GM18505 (cell line): ENCODE results near the gene IDH1.
"Not testable (repeated sequence)": the region's sequence is repeated elsewhere in the genome, so short reads cannot be mapped to it uniquely, and the experiment has no call there.

Experiments used
- ATAC-seq: cut with Tn5 transposase; IDR thresholded peaks from one replicate; pipeline ENCODE4 v1.9.1; 2021; ENCODE audit not compliant: unreplicated experiment
- POLR2A ChIP-seq: IDR thresholded peaks from 4 replicates; pipeline ENCODE4 v1.6.1; 2011; ENCODE audit warnings: borderline replicate concordance; ENCODE audit not compliant: insufficient read depth, insufficient read length; ENCODE audit errors: extremely low read depth

IDH1 gene

GRCh38 chr2:208224802-208225201, 30.1 kb downstream of the IDH1 start:
- no peak for TF ChIP-seq POLR2A
- no peak for ATAC-seq

- TF ChIP-seq POLR2A, result no peak
- ATAC-seq, result no peak
Observed at GRCh38 chr2:208222351-208222750, 32.5 kb downstream of the IDH1 start.

DNA sequence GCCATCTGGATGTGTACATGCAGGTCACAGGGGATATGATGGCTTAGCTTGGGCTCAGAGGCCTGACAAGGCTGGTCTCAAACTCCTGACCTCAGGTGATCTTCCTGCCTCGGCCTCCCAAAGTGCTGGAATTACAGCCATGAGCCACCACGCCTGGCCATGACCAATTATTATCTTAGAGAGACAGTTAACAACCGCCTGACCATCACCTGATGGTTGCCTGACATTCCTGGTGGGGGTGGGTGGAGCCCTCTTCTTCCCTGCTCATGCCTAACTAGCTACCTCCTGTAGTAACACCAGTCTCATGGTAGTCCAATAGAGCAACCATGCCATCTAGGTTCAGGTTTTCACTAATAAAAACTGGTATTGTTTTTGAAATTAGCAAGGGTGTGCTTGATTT, 33.0 kb downstream of the IDH1 start:
- ATAC-seq, result not testable (repeated sequence)

DNA sequence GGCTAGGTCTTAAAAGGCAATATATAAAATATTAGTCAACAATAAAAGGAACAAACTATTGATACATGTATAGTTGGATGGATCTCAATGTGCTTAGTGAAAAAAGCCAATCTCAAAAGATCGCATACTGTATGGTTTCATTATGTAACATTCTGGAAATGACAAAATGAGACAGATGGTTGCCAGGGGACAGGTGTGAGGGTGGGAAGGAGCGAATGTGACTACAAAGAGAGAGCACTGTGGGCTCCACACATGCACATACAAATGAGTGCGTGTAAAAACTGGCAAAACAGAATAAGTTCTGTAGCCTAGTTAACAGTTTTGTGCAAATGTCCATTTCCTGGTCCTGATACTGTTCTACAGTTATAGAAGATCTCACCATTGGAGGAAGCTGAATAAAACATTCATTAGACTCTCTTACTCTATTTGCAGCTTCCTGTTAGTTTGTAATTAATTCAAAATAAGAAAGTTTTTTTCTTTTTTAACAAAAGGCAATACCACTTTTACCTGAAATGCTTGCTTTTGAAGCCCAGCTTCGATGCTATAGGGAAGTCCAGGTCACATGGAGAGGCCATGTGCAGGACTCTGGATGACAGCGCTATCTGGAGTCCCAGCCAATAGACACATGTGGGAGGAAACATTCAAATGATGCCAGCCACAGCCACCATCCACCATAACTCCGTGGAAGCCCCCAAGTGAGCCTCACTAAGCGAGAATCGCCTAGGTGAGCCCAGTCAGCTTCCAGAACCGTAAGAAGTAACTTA, 44.0 kb downstream of the IDH1 start:
- no peak for ATAC-seq
- no peak for TF ChIP-seq POLR2A

DNA sequence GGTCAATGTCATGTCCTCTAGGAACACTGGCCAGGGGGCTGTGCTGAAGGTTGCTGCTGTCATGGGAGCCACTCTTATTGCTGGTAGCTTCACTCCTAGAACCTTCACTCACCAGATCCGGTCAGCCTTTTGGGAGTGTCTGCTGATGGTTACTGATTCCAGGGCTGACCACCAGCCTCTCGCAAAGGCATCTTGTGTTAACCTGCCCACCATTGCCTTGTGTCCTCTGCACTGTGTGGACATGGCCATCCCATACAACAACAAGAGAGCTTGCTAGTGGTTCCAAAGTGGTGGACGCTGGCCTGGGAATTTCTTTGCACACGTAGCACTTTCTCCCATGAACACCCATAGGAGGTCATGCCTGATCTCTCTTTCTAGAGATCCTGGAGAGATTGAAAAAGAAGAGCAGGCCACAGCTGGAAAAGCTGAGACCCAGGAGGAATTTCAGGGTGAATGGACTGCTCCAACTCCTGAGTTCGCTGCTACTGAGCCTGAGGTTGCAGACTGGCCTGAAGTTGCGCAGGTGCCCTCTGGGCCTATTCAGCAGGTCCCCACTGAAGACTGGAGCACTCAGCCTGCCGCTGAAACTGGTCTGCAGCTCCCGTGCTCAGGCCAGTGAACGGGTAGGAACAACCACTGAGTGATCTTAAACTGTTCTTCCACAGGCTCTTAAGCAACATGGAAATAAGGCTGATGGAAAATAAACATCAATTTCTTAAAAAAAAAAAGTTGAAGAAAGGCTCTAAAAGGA, 46.4 kb downstream of the IDH1 start:
- TF ChIP-seq POLR2A, result no peak

DNA sequence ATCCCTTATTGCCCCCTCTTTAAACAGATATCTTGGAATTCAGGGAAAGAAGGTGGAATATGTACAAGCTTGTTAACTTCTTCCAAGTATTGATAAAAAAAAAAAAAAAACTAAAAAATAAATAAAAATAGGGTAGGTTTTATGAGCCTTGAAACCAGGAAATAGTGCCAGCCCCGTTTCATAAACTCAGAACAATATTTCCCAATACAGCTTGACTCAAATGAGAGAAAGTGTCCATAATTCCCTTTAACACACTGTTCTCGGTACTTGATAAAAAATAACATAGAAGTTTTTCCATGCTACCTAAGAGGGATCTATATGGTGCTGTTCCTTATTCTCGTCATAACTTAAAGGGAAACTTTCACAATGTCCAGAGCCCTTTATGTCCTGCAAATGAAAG, 47.1 kb downstream of the IDH1 start:
- no peak for ATAC-seq
- no peak for TF ChIP-seq POLR2A

More for the DNA sequence above, 46.4 kb downstream of the IDH1 start:
- ATAC-seq, result no peak

GRCh38 chr2:208204166-208204565, 50.7 kb downstream of the IDH1 start:
- ATAC-seq, result no peak
- TF ChIP-seq POLR2A, result no peak

GRCh38 chr2:208195531-208195930, 59.3 kb downstream of the IDH1 start:
- ATAC-seq, result no peak
- no peak for TF ChIP-seq POLR2A

DNA sequence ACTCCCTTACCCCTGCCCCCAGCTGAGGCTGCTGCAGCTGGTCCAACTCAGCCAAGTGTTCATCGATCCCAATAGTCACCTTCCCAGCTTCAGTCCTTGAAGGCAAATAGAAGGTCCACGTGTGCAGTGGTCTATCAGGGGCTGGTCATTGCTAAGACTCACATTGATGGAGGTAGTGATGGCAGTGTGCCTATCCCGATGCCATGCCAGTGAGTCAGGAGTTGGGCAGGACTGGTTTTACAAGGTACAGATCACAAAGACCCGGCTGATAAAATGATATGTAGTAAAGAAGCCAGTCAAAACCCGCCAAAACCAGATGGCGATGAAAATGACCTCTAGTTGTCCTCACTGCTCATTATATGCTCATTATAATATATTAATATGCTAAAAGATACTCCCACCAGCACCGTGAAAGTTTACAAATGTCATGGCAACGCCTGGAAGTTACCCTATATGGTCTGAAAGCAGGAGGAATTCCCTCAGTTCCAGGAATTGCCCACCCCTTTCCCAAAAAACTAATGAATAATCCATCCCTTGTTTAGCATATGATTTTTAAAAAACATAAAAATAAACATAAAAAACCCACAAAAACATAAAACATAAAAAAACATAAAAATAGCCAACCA, 62.1 kb downstream of the IDH1 start:
- no peak for ATAC-seq

GRCh38 chr2:208189810-208190503, 64.9 kb downstream of the IDH1 start, which contains the start of gene C2orf80:
C2orf80 (minus strand) TSS chr2:208190030; CDS start chr2:208186986, 3,044 bp downstream.
- no peak for ATAC-seq
- TF ChIP-seq POLR2A, result no peak

More for the DNA sequence above, 62.1 kb downstream of the IDH1 start:
- no peak for TF ChIP-seq POLR2A

DNA sequence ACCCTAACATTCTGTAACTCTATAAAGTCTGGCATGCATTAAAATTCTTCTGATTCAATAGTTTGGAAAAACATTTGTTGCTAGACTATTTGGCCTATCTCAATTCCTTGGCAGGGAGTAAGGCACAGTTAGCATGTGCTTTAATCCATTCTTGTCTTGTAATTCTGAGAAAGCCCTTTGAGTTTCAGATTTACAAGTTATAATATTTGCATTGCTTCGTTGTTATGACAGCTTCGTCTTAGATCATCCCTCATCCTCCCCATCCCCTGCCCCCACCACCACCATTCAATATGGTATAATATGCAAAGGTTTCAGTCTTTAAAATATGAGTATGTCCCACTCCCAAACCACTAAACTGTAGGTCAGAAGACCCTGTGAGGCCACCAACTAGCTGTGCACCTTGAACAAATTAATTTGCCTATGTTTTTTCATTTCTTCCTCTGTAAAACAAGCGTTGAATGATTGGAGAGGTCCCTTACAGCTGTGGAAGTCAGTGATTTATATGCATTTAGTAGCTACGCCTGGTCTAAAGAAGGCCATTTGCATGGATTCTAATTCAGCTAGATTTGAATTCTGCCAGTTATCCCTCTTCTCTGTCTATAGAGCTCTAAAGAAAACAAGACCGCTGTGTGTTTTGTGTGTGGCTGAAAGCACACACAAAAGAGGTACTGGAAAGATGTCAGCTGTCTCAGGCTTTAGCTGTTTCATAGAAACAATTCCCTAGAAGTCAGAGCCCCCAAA, 65.6 kb downstream of the IDH1 start:
- ATAC-seq, result no peak
- no peak for TF ChIP-seq POLR2A

- TF ChIP-seq POLR2A, result no peak
- no peak for ATAC-seq
Observed at GRCh38 chr2:208186893-208187292, 68.0 kb downstream of the IDH1 start.

DNA sequence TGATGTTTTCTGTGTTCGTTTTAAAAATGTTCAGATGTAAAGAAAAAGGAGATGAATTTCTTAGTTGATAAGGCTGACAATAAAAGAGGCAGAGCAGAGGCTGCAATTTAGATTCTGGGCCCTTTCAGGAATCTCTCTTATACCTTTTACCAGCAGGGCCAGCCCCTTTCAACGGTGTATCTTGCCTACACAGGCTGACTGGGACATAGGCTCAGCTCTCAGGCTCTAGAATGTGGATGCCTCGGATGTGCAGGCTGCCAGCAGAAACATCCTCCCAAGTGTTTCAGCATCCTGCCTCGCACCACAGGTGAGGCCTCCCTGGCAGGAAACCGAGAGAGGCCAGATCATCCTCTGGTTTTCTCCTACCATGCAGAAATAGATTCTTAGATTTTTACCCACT, 68.4 kb downstream of the IDH1 start:
- no peak for TF ChIP-seq POLR2A
- ATAC-seq, result no peak
